HG03159 (cell line): ENCODE data around the gene FEM1C.

ENCODE experiments used
- ATAC-seq: cut with Tn5 transposase; IDR thresholded peaks from one replicate; pipeline ENCODE4 v1.9.1; 2021; ENCODE audit warnings: mild to moderate bottlenecking, moderate library complexity; ENCODE audit not compliant: unreplicated experiment

FEM1C gene

DNA sequence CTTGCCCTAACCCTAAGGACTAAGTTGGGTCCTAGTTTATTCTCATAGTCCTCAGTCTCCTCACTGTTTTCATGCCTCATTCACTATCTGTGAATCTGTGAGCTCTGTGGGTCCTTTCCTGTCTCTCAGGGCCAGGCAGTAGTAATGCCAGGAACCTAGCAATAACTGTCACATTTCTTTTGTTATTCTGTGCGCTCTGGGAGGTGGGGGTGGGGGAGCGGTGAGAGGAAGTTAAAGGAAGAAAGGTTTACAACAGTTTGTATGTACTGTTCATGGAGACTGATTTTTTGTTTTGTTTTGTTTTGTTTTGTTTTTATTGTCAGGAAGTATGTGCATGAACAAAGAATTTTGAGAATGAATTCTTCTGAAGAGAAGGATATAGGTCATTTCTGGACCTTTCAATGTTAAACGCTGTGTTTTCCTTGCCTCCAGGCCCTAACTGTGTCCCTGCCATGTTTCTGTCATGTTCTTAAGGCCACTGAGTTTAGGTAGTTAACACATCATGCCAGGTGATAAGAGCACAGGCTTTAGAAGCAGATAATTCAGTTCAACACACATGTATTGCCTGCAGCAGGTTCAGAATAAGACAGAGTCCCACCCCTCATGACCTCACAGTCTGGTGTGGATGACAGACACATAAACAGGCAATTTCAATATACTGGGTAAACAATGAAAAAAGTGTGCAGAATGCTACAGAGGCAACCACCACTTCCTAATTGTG, 13.3 kb upstream of the FEM1C start:
- no peak for ATAC-seq

DNA sequence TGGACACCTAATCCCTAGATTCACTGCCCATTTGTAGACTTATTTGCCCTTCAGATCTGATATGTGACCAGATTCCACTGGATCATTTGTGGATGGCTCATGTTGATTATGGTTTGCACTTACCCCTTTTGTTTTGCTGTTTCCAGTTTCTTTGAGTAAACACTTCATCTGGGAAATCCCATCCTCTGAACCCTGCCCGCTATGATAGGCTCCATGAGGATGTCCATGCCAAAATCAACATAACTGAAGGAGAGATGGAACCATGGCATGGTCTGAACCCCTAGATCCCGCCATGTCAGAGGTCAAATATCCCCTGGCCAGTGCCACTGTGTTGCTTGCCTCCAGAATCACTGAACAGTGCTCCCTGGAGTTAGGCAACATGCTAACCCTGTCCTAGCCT, 11.7 kb upstream of the FEM1C start:
- ATAC-seq, result no peak

DNA sequence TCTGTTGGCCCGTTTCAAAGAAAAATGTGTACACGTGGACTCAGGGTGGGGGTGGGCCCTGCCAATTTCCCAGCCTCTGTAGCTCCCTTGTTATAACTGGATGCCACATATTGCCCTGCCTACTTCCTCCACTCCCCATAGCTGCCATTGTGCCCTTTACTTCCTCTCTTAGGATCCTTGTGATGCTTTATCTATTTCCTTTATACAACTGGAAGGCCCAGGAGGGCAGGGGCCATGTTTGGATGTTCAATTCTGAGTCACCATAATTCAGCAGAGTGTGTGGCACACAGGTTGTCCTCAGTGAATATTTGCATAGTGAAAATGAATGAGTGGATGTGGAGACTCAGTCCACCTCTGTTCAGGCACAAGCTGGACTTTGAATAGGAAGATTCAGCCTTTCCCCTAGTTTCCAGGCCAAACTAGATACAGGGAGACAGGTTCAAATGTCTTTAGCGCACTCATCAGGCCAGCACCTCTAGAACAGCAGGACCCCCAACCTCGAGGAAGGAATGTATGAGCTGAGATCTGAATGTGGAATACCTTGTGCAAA, 10.6 kb upstream of the FEM1C start:
- no peak for ATAC-seq

DNA sequence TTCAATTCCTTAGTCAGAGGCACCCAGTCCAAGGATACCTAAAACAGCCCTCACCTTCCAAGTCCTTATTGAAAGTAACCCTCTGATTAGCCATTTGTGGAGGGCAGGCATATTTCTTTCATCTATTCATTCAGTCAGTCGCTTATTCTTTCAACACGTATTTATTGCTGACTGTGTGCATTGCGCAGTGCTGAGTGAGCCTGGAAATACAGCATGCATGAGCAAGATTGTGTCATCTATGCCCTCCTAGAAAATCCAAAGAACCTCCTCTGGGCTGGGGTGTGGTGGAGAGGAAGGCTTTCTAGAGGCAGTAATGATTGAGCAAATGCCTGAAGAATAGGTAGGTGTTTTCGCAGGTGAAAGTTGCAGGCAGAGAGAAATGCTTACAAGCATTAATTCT, 8.5 kb upstream of the FEM1C start:
- ATAC-seq, result no peak

DNA sequence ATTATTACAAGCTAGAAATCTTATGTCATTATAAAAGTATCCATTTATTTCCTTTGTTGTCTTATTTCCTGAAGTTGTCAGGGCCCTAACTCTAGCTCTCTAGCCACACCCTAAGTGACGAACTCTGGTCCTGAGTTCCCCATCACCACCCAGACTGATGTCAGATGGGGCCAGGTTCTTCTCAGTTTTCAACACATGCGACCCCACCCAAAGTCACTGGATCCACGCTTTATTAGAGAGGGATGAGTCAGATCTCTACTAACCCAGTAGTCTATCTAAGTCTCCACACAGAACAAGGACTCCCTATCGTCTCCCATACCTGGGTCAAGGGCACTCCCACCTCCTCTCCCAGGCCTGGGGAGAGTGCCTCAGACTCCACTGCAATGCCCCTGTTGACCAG, 6.8 kb upstream of the FEM1C start:
- no peak for ATAC-seq

DNA sequence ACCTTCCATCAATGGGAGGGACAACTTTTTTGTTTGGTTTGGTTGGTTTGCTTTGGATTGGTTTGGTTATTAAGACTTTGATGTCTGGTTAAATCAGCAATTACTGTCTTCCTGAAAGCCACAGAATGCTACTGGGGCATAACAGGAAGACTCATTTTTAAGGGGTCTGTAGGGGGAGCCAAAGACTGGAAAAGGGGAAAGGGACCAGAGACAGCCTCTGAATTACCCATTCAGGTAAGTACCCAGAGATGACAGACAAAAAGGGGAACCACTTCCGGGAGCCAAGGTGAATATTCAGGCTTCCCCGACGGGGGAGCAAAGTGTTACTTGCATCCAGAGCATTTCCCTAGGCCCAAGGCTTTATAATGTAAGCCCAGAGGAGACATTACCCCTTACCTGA, 4.6 kb upstream of the FEM1C start:
- ATAC-seq, result no peak

DNA sequence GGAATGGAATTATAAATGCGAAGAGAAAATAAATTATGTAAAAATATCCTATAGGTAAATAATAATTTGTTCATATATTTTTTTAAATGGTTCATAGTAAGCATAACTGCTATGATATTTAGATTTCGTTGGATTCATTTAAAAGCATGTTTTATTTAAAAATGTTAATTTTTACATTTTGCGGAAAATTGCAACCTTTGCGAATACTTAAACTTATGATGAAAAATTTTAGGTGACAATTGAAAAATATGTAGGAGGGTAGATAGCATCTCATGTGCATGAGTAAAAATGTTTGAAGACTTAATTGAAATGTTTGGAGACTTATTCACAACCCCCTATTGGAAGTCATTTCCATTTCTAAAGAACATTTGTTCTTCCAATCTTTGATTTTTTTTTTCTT, 4.1 kb upstream of the FEM1C start:
- ATAC-seq, result no peak

DNA sequence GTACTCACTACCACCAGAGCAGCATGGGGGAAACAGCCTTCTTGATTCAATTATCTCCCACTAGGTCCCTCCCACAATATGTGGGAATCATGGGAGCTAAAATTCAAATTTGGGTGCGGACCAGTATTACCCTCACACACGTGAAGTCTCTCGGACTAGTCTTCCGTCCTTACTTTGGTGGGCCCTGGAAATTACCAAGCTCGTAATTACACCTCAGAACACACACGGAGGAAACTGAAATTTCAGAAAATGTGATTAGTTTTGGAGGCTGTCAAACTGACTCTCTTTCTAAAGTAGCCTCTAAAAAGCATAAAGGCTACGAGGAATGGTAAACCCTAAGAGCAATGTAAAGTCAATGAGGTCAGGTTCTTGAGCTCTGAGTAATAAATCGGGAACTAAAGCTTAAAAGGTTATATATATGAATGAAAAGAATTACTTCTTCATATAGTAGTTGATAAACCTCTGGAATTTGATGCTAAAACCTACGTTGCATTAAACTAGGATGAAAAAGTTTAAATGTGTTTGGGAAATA, 842 bp upstream of the FEM1C start:
- ATAC-seq, result no peak

DNA sequence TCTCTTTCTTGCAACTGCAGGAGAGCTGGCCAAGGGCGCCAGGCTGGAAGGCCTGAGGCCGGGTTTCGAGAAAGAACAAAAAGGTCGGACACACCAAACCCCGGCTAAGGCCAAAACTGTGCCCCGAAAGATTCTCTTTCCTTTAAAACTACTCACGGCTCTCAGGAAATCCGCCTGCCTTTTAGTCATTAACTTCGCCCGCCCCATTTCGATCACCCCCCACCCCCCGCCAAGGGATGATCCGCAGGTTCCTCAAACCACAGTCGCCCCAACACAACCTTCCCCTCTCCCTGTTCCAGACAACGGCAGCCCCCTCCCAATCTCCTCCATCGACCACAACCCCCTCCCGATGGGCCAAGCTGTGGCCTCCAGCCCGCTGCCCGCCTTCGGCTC, 536 bp downstream of the FEM1C start:
- peak; percentile 5 for ATAC-seq

DNA sequence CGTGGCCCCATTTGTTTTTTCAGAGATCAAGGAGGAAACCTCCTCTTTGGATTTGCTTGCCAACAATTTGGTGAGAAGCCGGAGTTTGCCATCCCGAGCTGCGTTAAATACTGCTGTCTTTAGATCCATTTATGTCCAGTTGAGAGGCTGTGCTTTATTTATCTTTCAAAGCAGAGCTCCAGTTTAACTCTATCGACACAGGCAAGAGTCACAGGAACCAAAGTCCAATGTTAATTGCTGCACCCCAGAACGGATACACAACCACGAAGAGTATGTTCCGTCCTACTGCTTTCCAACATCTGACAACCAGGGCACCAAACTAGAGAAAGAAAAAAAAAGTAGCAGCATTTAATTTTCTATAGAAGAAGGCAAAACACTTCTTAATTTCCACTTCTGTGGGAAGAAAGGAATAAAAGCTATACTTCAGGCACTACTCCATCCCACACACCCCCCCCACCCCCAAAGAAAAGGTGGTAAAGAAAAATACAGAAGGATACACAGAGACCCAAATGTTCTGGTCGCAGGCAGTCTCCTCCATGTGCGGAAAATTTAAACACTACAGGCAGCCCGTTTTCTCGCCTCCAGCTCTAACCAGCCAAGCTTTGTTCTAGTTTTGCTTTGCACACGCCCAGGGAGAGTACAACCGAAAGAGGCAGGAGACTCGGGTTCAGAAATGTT, 1.1 kb downstream of the FEM1C start:
- ATAC-seq, result peak; percentile 32

DNA sequence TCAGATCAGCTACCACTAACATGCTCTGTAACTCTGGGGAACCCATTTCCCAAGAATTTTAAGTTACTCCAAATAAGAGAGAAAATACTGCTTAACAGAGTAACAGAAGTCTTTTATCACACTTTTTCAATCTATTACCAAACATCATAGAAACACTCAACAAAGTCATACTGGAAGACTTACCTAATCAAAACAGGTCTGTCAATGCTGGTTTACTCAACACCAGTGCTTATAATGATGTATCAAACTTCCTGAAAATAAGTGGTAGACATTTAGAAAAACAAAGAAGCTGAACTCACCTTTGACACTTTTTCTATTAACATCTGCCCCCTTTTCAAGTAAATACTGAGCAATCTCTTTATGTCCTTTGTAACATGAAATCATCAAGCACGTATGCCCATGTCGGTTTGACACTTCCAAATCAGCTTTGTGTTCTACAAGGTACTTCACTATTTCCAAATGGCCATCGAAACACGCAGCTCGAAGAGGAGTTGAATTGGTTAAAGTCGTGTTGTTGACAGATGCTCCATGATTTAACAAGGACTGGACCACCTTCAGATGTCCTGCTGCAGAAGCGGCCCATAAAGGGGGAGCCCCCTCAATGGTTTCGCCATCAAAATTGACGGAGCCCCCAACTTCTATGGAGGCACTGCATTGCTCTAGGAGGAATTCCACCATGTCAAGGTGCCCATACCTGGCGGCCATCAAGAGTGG, 1.8 kb downstream of the FEM1C start:
- ATAC-seq, result no peak

DNA sequence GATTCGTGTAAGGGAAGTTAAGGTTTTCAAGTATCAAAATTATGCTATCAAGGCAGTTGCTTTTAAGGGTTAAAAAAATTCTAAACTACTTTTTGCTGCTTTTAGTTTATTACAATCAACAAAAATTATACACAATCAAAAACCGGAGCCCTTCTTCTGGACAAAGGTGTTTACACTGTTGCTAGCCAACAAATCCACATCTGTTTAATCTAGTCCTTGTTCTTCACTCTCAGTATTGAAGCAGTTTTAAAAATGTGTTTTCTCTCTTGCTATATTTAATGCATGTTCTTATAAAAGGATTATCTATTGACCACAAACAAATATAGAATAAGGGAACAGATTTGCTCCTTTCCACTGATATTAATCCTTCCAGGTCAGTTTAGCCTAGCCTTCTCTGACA, 2.5 kb downstream of the FEM1C start:
- no peak for ATAC-seq

DNA sequence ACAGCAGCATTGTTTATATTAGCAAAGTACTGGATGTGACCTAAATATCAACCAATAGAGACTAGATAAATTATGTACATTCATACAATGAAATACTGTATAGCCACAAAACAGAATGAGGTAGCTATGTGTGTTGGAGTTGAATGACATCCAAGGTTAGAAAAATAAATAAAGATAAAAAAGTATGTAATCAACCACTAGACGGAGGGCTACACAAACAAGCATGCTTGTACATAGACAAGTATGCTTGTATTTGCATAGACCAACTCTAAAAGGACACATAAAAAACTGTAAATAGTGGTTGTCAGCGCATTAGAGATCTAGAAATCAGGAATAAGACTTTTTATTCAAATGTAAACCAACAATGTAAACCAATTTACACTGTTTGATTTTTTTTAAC, 3.0 kb downstream of the FEM1C start:
- ATAC-seq, result no peak

DNA sequence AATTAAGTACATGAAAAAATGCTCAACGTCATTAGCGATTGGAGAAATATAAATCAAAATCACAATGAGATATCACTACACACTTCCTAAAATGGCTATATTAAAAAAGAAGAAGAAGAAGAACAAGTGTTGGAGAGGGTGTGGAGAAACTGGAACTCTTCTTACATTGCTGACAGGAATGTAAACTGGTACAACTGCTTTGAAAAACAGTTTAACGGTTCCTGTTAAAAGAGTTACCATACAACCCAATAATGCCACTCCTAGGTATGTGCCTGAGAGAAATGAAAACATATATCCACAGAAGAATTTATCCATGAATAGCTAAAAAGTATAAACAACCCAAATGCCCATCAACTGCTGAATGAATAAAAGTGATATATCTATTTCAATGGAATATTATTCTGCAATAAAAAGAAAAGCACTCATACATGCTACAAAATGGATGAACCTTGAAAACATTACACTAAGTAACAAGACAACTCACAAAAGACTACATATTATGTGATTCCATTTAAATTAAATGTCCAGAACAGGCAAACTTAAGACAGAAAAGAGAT, 9.0 kb downstream of the FEM1C start:
- no peak for ATAC-seq

DNA sequence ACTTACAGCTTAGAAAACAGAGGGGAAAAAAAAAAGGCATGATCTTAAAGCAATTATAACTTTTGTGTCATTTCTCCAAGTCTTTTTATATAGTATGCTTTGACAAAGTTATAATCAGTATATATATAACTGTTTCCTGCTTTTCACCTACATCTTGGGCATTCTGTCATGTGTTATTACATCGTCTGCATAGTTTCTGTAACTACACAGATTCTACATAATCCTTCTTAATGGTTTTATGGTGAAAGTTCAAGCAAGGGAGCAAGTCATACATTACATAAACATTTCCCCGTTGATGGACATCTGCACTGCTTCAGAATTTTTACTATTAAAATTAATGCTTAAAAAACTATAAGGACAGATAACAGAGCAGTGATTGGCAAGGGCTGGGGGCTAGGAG, 12.1 kb downstream of the FEM1C start:
- ATAC-seq, result no peak

DNA sequence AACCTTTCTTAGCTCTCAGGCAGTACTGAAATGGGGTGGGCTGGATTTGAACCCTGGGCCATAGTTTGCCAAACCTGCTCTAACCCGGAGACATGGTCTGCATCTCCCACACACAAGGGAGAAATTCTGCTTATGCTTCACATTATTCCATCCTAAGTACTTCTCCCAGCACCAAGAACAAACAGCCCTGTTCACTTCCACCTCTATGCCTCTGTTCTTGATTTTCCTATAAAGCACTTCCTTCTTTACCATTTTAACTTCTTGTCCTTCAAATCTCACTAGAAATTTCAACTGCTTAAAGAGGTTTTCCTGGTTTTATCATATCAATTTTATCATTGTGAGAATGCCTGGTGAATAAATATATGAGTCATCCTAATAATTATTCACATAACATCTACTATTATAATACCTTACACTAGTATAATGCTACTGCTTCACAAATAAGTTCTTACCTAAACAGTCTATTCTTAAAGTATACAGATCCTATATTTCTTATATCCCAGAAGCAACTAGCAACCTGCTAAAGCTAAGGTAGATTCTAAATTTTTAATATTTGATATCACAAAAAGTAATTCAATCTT, 12.7 kb downstream of the FEM1C start:
- no peak for ATAC-seq

DNA sequence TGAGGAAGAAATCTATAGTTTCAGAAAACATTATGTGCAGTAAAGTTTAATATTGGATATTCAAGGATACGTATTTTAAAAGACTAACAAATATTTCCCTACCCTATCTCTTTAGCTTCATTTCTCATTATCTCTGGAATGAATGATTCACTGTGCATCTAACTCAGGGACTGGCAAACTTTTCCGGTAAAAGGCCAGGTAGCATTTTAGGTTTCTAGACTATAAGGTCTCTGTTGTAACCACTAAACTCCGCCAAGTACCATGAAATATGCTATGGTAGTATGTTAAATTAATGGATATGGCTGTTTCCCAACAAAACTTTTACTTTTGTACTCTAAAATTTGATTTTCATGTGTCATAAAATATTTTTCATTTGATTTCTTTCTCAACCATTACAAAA, 13.2 kb downstream of the FEM1C start:
- ATAC-seq, result no peak

DNA sequence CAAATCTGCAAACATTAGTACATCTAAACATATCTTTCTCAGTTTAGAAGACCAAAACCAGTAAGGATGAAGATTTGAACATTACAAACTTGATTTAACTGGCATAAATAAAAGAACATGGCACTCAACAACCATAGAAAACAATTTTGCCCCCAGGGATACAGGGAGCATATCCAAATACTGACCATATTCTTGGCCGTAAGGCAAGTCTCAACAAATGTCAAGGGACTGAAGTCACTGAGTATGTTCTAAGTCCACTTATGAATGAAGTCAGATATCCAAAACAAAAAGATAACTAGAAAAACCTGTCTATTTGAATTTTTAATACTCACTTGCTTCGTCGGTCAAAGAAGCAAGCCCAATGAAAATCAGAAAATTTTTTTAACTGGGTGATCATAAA, 14.1 kb downstream of the FEM1C start:
- no peak for ATAC-seq

DNA sequence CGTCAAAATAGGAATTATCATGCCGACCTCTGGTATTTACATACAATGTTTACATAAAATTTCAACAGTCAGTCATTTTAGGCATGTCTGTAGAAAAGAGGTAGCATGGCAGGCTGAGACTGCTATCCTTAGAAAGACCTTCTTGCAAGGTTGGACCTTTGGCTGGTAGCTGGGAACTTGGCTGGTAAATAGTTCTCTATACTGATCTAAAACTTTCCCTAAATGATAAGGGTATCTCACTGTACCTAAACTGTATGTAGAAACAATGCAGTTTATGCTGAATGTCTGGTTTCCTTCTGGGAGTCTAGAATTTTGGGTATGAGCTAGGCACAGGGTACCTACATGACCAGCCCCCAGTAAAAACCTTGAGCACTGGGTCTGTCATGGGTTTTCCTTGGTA, 18.0 kb downstream of the FEM1C start:
- no peak for ATAC-seq

DNA sequence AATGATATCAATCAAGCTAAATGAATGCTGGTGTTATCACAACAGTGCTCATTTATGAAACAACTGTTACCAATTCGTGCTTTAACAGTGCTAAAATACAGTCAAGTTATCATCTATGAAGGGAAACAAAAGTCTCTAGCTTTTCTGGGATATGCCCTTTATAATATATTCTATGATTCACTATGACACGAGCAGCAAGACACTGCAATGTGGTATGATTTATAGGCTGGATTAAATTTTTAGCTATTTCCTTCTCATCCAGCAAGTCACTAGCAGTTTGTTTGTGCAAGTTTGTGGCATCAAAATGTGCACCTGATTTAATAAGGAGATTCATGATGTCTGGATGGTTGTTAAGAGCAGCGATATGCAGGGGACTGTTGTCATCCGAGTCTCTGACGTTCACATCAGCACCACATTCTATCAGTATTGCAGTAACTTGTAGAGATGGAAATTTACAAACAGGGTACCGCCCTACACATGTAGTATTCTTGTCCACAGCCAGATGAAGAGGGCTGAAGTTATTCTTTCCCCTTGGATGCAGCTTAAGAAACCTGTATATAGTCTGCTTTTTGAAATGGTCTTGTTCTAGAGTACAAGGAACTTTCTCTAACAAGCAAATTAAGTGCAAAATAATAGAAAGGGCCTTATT, 20.3 kb downstream of the FEM1C start:
- ATAC-seq, result no peak
